ENCODE data around the gene CIROP.

Gene CIROP

GRCh38 chr14:23129759-23130316 is 25.0 kb upstream of the CIROP start:
- no peak for DNase-seq

- DNase-seq, result no peak
Observed at GRCh38 chr14:23128969-23129758, 24.4 kb upstream of the CIROP start.

GRCh38 chr14:23127861-23128260 is 23.1 kb upstream of the CIROP start:
- no peak for DNase-seq

GRCh38 chr14:23126548-23127278 is 21.9 kb upstream of the CIROP start:
- no peak for DNase-seq

- DNase-seq, result no peak
Observed at GRCh38 chr14:23125933-23126524, 21.2 kb upstream of the CIROP start.

DNA sequence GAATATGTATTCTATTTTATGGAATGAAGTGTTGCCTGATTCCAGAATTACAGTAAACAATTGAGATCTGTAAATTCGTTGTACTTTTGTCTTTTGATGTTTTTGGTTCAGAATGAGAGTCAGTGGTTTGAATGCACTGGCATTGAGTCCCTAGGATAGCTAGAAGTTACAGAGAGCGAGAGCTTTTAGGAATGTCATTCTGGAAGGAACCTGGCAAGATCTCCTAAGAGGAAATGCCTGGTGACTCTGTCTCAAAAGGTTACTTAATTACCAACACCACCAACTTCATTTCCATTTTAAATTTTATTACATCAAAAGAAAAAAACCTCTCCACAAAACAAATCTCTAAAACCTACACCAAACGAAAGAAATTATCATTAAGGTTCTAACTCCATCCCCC is 20.2 kb upstream of the CIROP start:
- no peak for DNase-seq

- DNase-seq, result no peak
Observed at GRCh38 chr14:23124337-23124954, 19.7 kb upstream of the CIROP start.

DNA sequence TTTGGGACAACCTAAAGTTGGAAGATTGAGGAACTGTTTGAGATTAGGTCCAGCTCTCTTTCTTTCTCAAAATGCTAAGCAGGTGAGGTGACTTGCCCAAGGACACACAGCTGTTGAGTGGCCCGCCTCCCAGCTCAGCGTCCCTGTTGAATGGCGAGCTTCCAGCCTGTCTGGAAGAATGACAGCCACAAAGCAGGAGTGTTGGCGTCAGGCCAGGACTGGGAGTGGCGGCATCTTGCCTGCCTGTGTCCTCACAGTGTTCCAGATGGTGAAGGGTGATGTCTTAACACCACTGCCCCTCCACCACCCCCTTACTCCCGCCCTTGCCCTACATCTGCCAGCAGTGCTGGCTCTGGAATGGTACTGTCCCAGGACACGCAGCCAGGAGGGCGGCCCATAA is 18.6 kb upstream of the CIROP start:
- peak; percentile 99 for DNase-seq

DNA sequence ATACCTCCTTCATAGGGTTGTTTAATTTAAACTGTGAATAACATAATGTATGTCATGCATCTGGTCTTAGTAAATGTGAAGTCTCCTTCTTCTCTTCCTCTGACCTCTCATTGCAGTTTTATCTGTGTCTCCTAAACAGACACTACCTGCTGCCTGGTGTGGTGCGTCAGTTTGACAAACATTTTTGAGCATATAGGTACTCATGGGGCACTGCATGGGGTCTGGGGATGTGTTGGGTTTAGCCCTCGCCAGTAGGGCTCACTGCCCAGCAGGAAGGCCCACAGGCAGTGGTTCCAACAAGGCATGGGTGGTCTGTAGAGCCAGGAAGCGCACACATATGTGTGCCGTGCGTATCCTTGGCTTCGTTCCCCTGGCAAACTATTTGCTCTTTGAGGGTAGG is 17.3 kb upstream of the CIROP start:
- DNase-seq, result no peak

GRCh38 chr14:23121361-23121771 is 16.6 kb upstream of the CIROP start:
- no peak for DNase-seq

GRCh38 chr14:23120541-23121251 is 15.9 kb upstream of the CIROP start:
- peak; percentile 100 for DNase-seq

DNA sequence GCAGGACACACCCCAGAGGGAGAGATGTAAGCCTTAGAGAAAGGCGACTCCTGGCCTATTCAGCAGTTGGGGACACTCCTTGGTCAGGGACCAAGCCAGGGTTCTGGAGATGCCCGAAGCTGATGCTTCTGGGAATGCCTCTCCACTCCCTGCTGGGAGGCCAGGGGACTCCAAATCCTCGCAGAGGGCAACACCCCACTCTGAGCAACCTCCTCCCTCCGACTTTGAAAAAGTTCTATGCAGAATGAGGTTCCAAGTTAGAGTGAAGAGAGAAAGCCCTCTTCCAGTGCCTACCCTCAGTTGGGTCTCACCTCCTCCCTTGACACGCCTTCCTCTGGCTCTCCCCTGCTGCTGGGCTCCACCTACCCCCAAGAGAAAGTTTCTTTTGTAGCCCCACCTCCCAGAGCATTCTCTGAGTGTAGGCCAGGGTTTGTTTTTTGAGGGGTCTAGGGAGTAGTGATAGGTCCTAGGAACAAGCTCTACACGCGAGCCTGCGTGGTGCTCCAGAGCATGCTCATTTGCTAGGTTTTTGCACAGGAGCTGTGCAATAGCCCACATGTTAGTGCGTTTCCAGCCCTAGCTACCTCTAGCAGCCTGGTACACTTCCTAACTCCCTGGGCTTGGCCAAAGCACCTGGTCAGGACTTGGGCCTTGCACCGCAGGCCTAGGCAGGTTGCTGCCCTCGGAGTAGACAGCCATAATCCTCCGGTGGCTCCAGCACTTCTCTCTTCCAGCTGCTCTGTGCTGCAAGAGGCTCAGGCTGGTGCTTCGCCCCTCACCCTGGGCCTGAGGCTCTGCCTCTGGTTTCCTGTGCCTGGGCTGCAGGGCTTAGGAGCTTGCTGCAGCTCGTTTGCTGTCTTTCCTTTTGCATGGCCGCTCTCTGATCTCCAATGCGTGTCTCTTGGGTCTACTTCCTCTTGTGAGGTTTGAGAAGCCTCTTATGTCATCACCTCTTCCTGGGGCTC is 14.9 kb upstream of the CIROP start:
- DNase-seq, result no peak

GRCh38 chr14:23118506-23119362 is 13.9 kb upstream of the CIROP start, which contains the start of gene CEBPE:
Gene CEBPE (minus strand): TSS chr14:23119255. CDS start chr14:23119091, 164 bp downstream.
- DNase-seq, result no peak

DNA sequence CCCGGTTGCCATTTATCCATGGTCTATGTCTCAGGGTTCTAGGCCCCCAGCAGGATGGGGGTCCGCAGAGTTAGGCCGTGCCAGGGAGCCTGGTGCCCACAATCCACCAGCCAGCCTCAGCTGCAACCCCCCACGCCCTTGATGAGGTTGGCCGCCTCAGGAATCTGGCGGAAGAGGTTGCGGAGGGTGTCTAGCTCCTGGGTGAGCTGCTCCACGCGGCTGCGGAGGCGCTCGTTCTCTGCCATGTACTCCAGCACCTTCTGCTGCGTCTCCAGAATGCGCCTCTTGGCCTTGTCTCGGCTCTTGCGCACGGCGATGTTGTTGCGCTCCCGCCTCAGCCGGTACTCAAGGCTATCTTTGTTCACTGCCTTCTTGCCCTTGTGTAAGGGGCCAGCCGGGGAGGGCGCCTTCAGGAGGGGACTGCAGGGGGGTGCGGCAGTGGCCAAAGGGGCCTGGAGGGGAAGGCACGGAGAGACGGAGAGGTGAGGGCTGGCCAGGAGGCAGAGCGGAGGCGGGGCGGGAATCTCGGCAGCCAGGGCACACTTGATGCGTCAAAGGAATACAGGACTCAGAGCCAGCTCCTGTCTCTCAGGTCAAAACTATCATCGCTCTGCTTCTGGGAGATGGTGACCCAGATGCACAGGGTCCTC is 12.7 kb upstream of the CIROP start:
- DNase-seq, result no peak

DNA sequence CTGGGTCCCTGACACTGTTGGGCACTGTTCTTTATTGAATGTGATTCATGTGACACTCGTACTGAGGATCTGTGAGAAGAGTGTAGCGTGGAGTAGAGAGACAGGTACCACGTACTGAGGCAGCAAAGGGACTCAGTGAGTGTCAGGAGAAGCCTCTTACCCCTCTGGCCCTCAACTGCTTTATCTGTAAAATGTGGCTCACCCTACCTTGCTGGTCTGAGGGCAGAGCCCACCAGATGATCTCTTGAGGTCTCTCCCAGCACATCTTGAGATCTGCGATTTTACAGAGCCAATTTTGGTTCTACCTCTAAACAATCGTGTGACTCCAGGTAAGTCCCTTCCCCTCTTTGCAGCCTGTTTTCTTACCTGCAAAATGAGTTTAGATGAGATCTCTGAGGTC is 11.1 kb upstream of the CIROP start:
- DNase-seq, result no peak

- peak; percentile 85 for DNase-seq
Observed at GRCh38 chr14:23115039-23115731, 10.4 kb upstream of the CIROP start.

DNA sequence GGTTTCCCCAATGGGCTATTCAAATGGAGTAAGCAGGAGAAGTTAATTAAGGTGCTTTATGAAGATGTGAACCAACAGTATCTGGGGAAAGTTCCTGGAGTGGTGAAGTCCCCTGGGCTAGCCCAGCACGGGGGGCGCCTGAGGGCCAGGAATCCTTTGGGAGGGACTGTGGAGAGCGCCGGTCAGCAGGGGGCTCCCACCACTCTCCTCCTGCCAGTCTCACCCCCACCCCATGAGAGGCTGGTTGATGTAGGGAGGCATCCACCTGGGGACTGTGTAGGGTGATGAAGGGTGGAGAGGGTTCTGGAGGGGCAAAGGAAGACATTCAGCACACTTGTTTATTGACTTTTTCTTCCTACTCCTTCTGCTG is 9.9 kb upstream of the CIROP start:
- no peak for DNase-seq

- no peak for DNase-seq
Observed at GRCh38 chr14:23114120-23114458, 9.3 kb upstream of the CIROP start.

DNA sequence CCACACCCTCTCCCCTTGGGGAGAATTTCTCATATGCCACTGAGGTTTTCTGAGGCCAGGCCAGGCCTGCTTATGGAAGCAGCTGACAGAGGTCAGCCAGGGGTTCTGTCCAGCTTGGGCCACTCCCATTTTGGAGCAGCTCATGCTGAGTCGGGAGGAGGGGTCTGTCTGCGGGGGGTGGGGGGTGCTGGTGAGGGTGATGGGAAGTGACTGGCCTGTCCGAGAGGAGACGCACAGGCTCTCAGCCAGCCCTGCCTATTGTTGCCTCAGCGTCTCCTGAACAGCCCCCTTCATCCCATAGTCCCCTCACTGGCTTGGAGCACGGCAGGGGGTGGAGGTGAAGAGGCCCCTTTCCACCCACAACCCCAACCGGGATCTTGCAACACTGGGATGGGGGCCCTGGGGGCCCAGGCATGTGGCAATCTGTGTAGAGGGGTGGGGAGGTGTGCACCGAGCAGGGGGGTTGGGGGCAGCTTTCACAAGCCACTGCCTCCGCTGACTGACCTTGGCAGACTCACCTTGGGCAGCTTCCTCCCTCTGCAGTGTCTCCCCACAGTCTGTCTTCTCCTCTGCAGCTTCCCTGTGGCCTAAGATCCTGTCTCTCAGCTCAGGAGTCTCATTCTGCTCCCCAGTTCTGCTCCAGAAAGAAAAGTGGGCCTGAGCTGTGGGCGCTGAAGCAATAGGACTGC is 8.8 kb upstream of the CIROP start:
- DNase-seq, result no peak
